NCI-H2227 treated with DMSO at 0.1 percent for 48 hours (cell line): ENCODE results near the gene TRPC4AP.

Experiments
- DNase-seq: peaks from one replicate; lab custom pipeline; 2025; lab: John Stamatoyannopoulos, UW

The TRPC4AP gene

DNA sequence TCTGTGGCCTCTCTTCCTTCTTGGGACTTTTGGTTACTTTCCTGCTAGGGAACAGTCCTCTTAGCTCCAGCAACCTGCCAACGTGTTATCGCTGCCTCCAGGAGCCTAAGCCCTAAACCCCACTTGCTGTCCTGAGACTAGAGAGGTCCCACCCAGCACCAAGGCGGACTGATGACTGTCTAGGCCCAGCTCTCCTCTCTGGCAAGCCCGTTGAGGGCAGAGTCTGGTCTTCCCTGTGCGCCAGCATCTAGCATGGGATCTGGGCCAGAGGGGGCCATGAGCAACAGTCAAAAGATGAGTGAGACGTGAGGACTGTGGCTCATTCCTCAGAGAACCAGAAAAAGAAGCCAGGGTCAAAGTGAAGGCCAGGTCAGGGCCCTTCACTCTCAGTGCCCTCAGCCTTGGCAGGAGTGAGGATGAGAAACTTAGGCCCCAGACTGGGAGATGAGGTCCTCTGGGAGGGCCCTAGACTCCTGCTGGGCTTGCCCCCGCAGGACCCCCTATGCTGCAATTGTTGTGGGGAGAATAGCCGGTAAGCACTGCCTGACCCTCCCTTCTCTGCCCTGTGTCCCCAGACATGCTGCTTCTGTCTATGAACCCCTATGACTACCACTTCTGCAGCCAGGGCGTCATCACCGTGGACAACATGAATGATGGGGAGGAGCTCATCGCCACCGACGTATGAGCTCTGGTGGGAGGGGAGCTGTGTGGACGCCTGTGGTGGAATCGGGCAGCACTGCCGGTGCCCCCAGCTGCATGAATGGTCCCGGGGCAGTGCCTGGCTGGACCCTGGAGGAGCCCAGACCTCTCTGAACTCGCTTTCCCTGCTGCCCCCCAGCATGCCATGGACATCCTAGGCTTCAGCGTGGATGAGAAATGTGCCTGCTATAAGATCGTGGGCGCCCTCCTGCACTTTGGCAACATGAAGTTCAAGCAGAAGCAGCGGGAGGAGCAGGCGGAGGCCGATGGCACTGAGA is 106.0 kb downstream of the TRPC4AP start:
- no peak for DNase-seq

DNA sequence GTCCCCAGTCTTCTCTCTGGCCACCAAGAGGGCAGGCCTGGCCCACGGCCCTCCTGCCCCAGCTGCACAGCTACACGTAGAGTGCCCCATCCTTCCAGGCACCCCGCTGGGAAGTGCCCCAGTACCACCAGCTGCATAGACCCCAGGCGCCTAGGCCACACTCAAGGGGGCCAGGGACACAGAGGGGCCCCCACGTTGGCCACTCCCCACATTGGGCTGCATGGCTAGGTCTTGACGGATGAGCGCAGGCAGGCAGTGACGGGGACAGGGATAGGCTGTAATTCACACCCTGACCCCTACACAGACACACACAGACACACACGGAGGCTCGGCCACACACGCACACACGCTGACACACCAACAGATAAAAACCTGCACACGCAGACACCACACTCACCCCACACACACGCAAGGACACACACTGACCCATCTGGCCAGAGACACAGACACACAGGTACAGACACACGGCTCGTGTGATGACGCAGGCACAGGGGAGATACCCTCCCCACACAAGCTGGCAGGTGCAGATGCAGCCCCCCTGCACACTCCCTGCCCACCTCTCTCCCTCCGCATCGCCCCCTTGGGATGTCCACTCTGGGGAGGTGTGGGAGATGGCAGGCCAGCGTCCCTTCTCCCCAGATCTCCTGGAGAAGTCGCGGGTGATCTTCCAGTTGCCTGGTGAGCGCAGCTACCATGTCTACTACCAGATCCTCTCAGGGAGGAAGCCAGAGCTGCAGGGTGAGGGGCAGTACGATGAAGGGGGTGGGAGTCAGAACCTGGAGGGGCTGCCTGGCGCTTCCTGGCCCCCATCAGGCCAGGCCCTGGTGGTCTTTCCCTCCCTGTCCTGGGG is 106.9 kb downstream of the TRPC4AP start:
- no peak for DNase-seq

DNA sequence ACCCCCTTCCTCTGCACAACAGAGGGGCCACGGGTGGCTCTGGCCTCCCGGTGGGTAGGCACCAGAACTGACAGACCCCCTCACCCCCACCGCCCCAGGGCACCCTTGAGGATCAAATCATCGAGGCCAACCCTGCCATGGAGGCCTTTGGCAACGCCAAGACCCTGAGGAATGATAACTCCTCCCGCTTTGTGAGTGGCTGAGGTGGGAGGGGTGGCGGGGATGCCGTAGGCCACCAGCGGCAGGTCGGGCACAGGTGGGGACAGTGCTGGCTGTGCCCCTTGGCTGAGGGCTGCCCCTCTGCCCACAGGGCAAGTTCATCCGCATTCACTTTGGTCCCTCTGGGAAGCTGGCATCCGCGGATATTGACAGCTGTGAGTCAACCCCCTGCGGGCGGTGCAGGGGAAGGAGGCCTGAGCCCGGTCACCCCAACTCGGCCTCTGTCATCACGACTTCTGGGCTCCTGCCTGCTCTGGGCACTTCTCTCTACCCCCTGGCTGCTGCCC is 107.8 kb downstream of the TRPC4AP start:
- DNase-seq = no peak

DNA sequence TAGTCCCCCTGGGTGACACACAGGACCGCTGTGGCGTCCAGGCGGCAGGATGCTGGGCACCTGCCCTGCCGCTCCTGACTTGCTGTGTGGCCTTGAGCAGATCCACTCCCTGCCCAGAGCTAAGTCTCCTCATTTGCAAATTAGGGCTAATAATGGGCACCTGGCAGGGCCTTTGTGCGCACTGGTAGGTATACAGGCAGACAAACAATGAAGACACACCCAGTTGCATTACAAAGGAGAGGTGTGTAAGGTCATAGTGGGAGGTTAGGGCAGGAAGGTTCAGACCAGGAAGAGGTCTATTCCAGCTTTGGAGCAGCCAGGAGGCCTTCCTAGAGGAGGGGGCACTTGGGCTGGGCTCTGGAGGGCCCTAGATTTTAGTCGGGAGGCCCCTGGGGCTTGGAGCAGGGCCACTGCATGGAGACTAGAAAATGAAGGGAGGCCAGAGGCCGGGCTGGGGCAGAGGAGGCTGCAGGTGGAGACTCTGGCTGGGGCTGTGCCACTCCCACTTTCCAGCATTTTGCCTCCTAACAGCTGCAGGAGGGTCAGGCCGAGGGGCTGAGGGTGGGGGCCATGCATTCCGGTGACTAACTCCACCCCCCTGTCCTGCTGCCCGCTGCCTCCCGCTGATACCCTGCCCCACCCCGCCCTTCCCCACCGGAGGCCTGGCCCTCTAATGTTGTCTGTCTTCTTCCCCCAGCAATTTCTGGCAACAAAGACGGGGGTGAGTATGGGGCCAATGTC is 108.4 kb downstream of the TRPC4AP start:
- no peak for DNase-seq

DNA sequence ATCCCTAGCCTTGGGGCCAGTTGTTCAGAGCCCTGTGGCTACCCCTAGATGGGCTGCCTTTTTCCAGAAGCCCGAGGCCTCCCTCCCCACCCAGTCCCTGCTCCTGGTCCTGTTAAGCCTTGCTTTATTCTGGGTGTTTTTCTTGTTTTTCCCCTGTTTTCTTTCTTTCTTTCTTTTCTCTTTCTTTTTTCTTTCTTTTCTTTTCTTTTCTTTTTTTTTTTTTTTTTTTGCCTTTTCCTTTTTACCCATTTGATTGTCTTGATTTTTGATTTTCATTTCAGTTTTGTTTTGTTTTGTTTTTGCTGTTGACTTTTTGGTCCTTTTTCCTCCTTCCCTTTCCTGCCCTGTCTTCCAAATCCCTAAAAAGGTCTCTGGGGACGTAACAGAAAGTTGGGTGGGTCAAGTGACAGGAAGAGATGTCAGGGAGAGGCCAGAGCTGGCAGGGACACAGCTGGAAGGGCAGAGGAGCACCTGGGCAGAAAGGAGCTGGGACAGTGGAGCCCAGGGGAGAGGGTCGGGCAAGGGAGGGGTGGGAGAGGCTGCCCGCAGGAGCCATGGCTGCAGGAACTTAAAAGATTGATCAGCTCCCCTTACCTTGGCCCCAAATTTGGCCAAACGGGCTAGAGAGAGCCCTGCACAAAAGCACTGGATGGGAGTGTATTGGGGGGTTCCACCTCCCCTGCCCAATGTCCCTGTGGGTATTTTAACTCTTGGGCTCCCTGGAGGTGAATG is 109.4 kb downstream of the TRPC4AP start:
- no peak for DNase-seq

DNA sequence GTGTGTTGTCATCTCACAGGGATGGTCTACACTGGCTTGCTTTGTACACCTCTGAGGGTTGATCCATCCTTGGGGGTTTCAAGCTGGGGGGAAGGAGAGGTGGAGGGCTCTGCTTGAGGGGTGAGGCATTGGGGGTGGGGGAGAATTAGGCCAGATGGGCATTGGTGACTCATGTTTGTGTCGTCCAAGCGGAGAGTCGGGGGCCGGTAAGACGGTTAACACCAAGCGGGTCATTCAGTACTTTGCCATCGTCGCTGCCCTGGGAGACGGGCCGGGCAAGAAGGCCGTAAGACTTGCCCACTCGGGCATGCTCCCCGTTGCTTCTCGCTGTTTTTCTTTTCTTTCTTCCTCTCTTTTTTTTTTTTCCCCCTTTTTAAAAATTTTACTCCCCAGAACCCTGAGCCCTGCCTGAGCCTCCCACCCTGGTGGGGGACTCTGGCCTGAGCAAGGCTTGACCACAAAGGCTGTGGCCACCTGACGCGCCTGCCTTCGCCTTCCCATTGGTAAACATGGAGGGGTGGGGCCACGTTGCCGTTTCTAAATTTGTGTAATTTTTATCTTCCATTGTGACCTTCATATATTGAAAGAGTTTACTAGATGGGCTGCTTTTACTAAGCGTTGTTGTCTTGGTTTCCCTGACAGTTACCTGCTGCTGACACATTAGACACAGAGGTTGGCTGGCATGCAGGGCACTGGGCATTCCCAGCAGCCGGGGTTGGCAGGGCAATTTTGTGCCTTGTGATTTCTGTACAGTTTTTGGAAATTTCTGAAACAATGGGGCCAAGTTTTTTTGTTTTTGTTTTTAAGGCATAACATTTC is 110.1 kb downstream of the TRPC4AP start:
- no peak for DNase-seq

DNA sequence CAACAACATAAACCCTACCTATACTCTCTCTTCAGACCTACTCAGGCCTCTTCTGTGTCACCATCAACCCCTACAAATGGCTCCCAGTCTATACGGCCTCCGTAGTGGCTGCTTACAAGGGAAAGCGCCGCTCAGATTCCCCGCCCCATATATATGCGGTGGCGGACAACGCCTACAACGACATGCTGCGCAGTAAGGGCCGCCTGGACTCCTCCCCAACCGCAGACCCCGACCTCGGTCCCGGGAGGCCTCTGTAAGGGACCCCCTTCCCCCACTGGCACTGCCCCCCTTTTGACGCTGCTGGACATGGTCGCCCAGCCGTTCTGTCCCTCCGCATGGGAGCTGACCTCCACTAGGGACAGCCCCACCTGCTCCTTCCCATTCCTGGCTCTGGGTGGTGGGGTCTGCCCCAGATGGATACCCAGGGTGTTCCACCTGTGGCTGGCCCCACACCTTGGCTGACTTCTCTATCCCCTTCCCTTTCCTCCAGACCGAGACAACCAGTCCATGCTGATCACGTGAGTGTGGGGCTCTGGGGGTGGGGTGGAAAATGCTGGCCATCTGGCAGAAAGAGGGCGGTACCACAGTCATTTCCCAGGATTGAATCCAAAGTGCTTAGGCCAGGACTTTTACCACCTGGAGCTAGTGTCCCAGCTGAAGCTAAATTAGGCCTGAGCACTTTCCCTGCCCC is 111.9 kb downstream of the TRPC4AP start:
- DNase-seq = peak; percentile 38

DNA sequence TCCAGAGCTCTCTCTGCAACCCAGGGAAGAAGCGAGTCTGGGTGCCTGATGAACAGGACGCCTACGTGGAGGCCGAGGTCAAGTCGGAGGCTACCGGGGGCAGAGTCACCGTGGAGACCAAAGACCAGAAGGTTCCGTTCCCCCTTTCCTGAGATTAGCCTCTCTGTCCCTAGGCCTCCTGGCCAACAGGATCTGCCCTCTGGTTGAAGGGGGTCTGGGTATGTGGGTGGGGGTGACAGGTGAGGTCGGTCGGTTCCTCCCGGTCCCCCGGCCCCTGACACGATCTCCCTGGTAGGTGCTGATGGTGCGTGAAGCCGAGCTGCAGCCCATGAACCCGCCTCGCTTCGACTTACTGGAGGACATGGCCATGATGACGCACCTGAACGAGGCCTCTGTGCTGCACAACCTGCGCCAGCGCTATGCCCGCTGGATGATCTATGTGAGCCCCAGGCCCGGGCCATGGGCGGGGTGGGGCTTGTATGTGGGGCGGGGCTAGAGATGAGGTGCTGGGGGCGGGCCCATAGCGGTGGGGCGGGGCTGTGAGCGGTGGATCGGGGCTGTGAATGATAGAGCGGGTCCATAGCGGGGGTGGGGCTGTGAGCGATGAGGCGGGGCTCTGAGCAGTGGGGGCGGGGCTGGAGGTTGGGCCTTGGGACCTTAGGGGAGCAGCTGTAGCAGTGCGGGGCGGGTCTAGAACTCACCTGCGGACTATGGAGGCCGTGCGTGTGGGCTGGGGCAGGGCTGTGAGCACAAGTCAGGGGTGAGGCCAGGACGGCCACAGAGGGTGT is 113.0 kb downstream of the TRPC4AP start:
- DNase-seq = no peak

DNA sequence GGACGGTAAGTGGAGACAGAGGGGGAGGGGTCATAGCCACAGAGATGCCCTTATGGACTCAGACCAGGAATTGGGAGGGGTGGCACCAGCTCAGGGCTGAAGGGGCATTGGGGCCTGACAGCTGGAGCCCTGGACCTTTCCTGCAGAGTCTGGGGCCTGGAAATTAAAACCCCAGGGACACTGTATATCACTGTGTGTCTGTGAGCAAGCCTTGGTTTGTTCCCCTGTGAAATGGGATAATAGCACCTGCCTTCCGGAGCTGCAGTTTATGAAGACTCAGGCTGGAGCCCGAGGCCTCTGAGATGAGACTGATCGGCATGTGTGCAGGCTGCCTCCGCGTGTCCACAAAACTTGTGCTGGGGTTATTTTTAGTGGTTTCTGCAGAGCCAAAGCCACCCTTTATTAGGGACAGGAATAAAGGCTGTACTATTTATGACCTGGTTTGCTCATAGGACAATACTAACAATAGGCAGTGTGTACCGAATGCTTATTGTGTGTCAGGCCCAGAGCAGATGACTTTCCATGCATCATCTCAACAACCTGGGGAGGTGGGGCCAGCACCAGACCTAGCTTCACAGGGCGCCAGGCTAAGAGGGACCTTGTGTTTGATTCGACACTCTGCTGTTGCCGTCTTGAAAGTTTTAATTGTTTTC is 114.4 kb downstream of the TRPC4AP start:
- no peak for DNase-seq

DNA sequence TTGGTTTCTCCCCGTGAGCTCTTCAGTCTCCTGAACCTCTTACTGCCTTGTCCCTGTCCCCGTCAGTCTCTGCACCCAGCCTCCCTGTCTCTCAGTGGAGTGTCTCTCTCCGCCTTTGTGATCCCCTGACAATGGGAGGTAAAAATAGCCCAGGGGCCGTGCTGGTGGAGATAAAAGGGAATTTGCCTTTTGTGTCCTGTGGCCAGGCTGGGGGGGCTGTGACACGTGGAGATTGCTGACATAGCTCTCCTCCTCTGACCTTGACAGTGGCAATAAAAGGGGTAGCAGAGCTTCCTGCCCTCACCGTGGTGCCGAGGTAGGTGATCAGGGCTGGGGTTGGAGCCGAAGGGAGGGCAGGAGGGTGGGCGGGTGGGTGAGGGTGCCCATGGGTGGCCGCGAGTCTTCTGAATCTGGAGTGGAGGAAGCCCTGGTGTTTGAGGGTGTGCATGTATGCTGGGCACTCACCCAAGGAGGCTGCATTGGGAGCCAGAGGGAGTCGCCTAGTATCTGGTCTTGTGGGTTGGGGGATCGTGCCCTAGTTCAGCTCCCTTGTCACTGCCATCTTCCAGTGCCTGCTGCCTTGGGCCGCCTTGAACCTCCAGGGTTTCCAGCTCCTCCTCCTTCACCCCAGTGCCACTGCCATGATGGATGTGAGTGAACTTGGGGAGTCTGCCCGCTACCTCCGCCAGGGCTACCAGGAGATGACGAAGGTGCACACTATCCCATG is 115.1 kb downstream of the TRPC4AP start:
- no peak for DNase-seq

DNA sequence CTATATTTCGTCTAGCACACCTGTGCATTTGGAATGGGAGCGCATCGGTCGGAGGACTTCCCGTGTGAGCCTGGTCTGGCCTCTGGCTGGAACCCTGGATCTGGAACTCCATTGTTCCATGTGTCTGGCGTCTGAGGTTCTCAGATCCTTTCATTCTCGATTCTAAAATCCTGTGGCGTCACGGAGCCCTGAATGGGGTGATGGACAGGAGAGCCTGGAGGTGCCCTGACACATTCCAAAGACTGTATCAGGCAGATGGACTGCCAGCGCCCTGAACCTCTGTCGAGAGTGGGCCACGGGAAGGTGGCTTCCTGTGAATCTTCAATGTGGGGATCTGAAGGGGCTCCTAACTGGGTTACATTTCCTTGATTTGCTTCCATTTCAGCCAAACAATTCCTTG is 116.3 kb downstream of the TRPC4AP start:
- no peak for DNase-seq

DNA sequence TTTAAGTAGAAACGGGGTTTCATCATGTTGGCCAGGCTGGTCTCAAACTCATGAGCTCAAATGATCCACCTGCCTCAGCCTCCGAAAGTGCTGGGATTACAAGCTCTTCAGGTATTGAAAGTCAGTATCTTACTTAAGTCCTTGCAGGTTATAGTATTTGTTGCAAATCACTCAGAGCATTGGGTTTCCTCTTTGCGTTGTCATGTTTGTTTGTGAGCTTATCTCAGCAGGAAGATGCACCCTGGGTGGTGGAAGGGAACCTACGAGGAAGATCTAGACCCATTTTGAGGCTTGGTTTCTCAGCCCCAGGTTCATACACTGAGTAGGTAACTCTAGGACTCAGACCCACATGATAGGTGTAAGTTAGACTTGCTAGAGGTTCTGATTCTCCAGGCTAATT is 118.4 kb downstream of the TRPC4AP start:
- DNase-seq = no peak

DNA sequence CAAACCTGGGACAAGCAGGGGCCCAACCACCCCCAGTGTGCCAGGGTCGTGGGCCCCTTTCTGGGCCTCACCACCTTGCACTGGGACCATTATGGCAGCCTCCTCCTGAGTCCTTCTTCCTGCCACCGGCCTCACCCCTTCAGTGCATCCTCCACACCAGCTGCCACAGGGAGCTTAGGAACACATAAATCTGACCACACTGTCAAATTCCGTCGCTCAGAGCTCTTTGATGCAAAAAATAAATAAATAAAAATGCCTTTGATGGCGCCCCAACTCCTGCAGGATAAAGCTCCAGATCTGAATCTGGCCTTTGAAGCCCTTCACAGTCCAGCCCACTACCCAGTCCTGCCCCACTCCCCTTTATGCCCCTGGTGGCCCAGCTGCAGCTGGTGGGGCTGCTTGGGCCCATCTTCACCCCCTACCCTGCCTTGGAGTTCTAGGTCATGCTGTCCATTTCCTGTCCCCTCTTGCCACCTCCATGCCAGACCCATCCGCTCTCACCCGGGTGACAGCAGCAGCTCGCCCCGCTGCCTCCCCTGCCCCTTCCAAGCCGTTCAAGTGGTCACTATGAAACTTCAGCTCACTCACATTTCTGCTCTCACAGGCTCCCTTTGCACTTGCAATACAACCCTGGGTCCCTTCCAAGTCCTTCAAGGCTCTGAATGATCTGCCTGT is 120.9 kb downstream of the TRPC4AP start:
- DNase-seq = no peak

DNA sequence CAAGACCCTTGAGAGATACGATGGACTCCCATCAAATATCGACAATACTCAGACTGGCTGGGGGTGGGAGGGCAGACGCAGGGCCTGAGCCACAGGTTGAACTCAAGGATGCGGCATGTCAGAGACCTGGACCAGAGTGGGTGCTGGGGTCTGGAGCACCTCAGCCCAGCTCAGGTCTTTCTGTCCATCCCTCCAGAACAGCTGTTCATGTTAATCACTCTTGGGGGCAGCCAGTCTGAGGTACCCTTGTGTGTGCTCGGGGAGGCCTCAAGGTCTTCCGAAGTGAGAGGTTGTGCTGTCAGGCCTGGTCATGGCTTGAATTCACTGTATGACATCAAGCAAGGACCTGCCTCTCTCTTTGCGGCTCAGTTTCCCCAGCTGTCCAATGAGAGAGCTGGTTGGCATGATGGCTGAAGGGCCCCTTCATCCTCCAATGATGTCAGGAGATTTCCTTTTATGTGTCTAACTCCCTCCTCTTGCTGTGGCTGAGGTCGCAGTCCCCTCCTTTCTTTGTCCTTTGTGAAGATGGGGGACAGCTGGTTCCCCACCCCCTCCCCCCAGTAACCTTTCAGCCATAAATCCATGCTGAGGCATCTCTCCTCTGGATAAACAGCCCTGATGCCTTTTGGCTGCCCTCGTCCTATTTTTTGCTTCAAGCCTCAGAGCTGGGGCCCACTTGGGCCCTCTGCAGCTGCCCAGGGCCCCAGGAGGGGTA is 121.6 kb downstream of the TRPC4AP start:
- DNase-seq = no peak

DNA sequence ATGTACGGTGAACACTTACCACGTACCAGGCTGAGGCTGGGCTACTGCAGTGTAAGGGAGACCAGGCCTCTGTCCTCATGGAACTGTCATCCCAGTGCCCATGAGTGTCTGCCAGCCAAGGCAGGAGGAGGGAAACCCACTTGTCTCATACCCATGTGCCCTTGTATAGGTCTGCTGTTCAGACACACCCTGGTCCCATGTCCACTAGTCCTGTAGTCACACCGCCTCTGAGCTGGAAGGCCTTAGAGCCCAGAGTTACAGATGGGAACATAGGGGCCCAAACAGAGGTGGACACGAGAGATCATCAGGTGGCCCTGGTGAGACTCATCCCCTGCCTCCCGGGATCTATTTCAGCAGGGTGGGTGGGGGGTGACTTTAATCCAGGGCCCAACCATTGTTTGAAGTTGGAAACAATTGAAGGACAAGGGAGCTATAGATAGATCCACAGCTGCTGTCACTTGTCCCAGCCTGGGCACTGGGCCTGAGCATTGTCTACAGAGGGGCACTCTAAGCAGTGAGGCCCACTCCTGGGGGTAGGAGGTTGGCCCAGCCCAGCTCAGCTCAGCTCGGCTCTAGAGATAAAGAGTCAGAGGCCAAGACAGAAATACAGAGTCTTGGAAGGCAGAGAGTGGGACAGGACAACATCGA is 122.3 kb downstream of the TRPC4AP start:
- no peak for DNase-seq
